ENCODE data around the gene CP.

Gene CP

GRCh38 chr3:149188494-149188893 is 33.1 kb downstream of the CP start:
- H3K36me3 ChIP-seq (ENCODE audit: control insufficient read depth, insufficient read depth, low read length): no peaks in the 10 kb centered on the region

GRCh38 chr3:149186721-149187120 is 34.9 kb downstream of the CP start:
- H3K27me3 ChIP-seq (replicated peaks; ENCODE audit: control insufficient read depth, insufficient read depth, low read length): no peaks in the 10 kb centered on the region
- no peaks in the 10 kb centered on the region for H3K36me3 ChIP-seq (ENCODE audit: control insufficient read depth, insufficient read depth, low read length)
- no peak overlapping the region for H3K4me3 ChIP-seq (replicated peaks; ENCODE audit: low read depth, low read length)
- TF ChIP-seq CTCF (IDR thresholded peaks at IDR 0.05; ENCODE audit: insufficient read depth, low read length, poor library complexity, severe bottlenecking): no peak
- DNase-seq (ENCODE audit: extremely low read depth, insufficient read length): no peak

More at GRCh38 chr3:149188494-149188893, 33.1 kb downstream of the CP start:
- H3K27me3 ChIP-seq (replicated peaks; ENCODE audit: control insufficient read depth, insufficient read depth, low read length): no peaks in the 10 kb centered on the region
- no peak overlapping the region for H3K4me3 ChIP-seq (replicated peaks; ENCODE audit: low read depth, low read length)
- DNase-seq (ENCODE audit: extremely low read depth, insufficient read length): no peak
- TF ChIP-seq CTCF (IDR thresholded peaks at IDR 0.05; ENCODE audit: insufficient read depth, low read length, poor library complexity, severe bottlenecking): no peak

DNA sequence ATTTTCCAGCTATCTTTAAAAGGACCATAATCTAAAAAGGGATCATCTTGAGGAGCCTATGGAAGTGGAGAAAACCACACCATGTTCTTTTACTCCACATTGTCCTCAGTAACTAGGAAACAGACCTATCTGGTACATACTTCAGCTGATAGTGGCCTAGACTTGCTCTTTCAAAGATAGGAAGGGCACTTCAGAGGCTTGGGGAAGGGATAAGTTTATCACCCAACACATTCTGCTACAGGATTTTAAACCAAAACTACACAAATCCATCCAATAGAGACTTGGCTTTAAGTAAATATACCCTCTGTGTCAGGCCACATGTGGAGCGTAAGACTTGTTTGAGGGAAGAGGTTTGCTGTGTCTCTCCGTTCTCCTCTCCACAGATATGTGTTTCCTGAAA is 35.4 kb downstream of the CP start:
- DNase-seq (ENCODE audit: extremely low read depth, insufficient read length): no peak
- Histone ChIP-seq H3K4me3 (replicated peaks; ENCODE audit: low read depth, low read length) (no peak overlapping the region), H3K27me3 (replicated peaks; ENCODE audit: control insufficient read depth, insufficient read depth, low read length) (no peaks in the 10 kb centered on the region), H3K36me3 (ENCODE audit: control insufficient read depth, insufficient read depth, low read length) (no peaks in the 10 kb centered on the region)
- no peak for TF ChIP-seq CTCF (IDR thresholded peaks at IDR 0.05; ENCODE audit: insufficient read depth, low read length, poor library complexity, severe bottlenecking)

- TF ChIP-seq CTCF (IDR thresholded peaks at IDR 0.05; ENCODE audit: insufficient read depth, low read length, poor library complexity, severe bottlenecking): no peak
- no peaks in the 10 kb centered on the region for H3K36me3 ChIP-seq (ENCODE audit: control insufficient read depth, insufficient read depth, low read length)
- no peak for DNase-seq (ENCODE audit: extremely low read depth, insufficient read length)
- no peak overlapping the region for H3K4me3 ChIP-seq (replicated peaks; ENCODE audit: low read depth, low read length)
- H3K27me3 ChIP-seq (replicated peaks; ENCODE audit: control insufficient read depth, insufficient read depth, low read length): no peaks in the 10 kb centered on the region
These were observed 40.4 kb downstream of the CP start for GRCh38 chr3:149181182-149181581.

GRCh38 chr3:149180057-149180573 is 41.5 kb downstream of the CP start:
- no peak for TF ChIP-seq CTCF (IDR thresholded peaks at IDR 0.05; ENCODE audit: insufficient read depth, low read length, poor library complexity, severe bottlenecking)
- no peaks in the 10 kb centered on the region for H3K27me3 ChIP-seq (replicated peaks; ENCODE audit: control insufficient read depth, insufficient read depth, low read length)
- no peak for DNase-seq (ENCODE audit: extremely low read depth, insufficient read length)
- no peak overlapping the region for H3K4me3 ChIP-seq (replicated peaks; ENCODE audit: low read depth, low read length)
- no peaks in the 10 kb centered on the region for H3K36me3 ChIP-seq (ENCODE audit: control insufficient read depth, insufficient read depth, low read length)

- no peak for TF ChIP-seq CTCF (IDR thresholded peaks at IDR 0.05; ENCODE audit: insufficient read depth, low read length, poor library complexity, severe bottlenecking)
- no peaks in the 10 kb centered on the region for H3K27me3 ChIP-seq (replicated peaks; ENCODE audit: control insufficient read depth, insufficient read depth, low read length)
- H3K4me3 ChIP-seq (replicated peaks; ENCODE audit: low read depth, low read length): no peak overlapping the region
- no peak for DNase-seq (ENCODE audit: extremely low read depth, insufficient read length)
- H3K36me3 ChIP-seq (ENCODE audit: control insufficient read depth, insufficient read depth, low read length): no peaks in the 10 kb centered on the region
These were observed 42.4 kb downstream of the CP start for GRCh38 chr3:149179220-149179619.

All from GM06990 (cell line).